ENCODE results near the gene NHERF2.

GRCh38 chr16:1983544-1984346, 43.0 kb upstream of the NHERF2 start, which contains the start of gene GFER:
- peak; percentile 50; the same call in 2 of the 3 replicates for TF ChIP-seq CTCF (IDR thresholded peaks at IDR 0.05)
- peak; percentile 90 for TF ChIP-seq HOXB5 (CRISPR knock-in tag; IDR thresholded peaks at IDR 0.05)
- no peak for TF ChIP-seq EP300 (IDR thresholded peaks at IDR 0.05)
- peak; percentile 45 for TF ChIP-seq SMC3 (IDR thresholded peaks at IDR 0.05)
- peak; percentile 46; the same call in 1 of the 2 replicates for TF ChIP-seq MAZ (IDR thresholded peaks at IDR 0.05; ENCODE audit: borderline replicate concordance, low read depth, low read length)
- peak; percentile 85 for TF ChIP-seq POLR2A (IDR thresholded peaks at IDR 0.05; ENCODE audit: low read length)
- TF ChIP-seq RAD21 (conservative IDR thresholded peaks at IDR 0.05 in 1 of 2, IDR thresholded peaks at IDR 0.05 in 1 of 2): 0 out of 5 replicates have a peak, but pooled peaks of 1 of the 2 experiments have one; percentile 18
- TF ChIP-seq HMGXB4 (CRISPR knock-in tag; IDR thresholded peaks at IDR 0.05; ENCODE audit: borderline replicate concordance): no peak
